ENCODE measurements around the gene FARSA. TPM values are rescaled to one million over a fixed set of nuclear protein-coding genes. Genes with fewer than 3 reads are reported as not detected.

FARSA gene
- total and polyA plus RNA-seq, 2 of the 13 experiments (the other 11 are each of a cell fraction or from before 2014, with no cell fraction given), result 25.9 to 72.0 TPM

GRCh38 chr19:12945479-12946091 lies 12.1 kb upstream of the FARSA start, which contains the start of gene RAD23A (continued):
- TF ChIP-seq, protein P1, sequence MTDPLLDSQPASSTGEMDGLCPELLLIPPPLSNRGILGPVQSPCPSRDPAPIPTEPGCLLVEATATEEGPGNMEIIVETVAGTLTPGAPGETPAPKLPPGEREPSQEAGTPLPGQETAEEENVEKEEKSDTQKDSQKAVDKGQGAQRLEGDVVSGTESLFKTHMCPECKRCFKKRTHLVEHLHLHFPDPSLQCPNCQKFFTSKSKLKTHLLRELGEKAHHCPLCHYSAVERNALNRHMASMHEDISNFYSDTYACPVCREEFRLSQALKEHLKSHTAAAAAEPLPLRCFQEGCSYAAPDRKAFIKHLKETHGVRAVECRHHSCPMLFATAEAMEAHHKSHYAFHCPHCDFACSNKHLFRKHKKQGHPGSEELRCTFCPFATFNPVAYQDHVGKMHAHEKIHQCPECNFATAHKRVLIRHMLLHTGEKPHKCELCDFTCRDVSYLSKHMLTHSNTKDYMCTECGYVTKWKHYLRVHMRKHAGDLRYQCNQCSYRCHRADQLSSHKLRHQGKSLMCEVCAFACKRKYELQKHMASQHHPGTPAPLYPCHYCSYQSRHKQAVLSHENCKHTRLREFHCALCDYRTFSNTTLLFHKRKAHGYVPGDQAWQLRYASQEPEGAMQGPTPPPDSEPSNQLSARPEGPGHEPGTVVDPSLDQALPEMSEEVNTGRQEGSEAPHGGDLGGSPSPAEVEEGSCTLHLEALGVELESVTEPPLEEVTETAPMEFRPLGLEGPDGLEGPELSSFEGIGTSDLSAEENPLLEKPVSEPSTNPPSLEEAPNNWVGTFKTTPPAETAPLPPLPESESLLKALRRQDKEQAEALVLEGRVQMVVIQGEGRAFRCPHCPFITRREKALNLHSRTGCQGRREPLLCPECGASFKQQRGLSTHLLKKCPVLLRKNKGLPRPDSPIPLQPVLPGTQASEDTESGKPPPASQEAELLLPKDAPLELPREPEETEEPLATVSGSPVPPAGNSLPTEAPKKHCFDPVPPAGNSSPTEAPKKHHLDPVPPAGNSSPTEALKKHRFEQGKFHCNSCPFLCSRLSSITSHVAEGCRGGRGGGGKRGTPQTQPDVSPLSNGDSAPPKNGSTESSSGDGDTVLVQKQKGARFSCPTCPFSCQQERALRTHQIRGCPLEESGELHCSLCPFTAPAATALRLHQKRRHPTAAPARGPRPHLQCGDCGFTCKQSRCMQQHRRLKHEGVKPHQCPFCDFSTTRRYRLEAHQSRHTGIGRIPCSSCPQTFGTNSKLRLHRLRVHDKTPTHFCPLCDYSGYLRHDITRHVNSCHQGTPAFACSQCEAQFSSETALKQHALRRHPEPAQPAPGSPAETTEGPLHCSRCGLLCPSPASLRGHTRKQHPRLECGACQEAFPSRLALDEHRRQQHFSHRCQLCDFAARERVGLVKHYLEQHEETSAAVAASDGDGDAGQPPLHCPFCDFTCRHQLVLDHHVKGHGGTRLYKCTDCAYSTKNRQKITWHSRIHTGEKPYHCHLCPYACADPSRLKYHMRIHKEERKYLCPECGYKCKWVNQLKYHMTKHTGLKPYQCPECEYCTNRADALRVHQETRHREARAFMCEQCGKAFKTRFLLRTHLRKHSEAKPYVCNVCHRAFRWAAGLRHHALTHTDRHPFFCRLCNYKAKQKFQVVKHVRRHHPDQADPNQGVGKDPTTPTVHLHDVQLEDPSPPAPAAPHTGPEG (CRISPR knock-in tag; IDR thresholded peaks at IDR 0.05), result peak; percentile 75; the same call in 1 of the 2 replicates
- TF ChIP-seq CC2D1A (CRISPR knock-in tag; IDR thresholded peaks at IDR 0.05) (no peak), HDAC2 (CRISPR knock-in tag; IDR thresholded peaks at IDR 0.05) (peak; percentile 63), ZNF143 (CRISPR knock-in tag; IDR thresholded peaks at IDR 0.05) (peak; percentile 64), TCF12 (IDR thresholded peaks at IDR 0.05) (no peak), TCF12 (CRISPR knock-in tag; IDR thresholded peaks at IDR 0.05) (peak; percentile 64; the same call in 1 of the 2 replicates), MBNL3 (CRISPR knock-in tag; conservative IDR thresholded peaks at IDR 0.05) (no peak), ATF7 (IDR thresholded peaks at IDR 0.05) (peak; percentile 99), ATF7 (CRISPR knock-in tag; IDR thresholded peaks at IDR 0.05) (peak; percentile 84), MLLT10 (CRISPR knock-in tag; IDR thresholded peaks at IDR 0.05) (no peak), ZNF256 (CRISPR knock-in tag; conservative IDR thresholded peaks at IDR 0.05) (peak; percentile 65; the same call in 1 of the 2 replicates), ZNF883 (CRISPR knock-in tag; IDR thresholded peaks at IDR 0.05; ENCODE audit: not compliant biosample characterization) (peak; percentile 77), NBN (conservative IDR thresholded peaks at IDR 0.05) (no peak), KLF13 (CRISPR knock-in tag; IDR thresholded peaks at IDR 0.05) (no peak), PTBP1 (IDR thresholded peaks at IDR 0.05; ENCODE audit: low read depth, low read length, poor library complexity, severe bottlenecking) (no peak), ZNF598 (CRISPR knock-in tag; IDR thresholded peaks at IDR 0.05; ENCODE audit: borderline replicate concordance) (no peak)
- TF ChIP-seq, protein P2, sequence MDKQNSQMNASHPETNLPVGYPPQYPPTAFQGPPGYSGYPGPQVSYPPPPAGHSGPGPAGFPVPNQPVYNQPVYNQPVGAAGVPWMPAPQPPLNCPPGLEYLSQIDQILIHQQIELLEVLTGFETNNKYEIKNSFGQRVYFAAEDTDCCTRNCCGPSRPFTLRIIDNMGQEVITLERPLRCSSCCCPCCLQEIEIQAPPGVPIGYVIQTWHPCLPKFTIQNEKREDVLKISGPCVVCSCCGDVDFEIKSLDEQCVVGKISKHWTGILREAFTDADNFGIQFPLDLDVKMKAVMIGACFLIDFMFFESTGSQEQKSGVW (CRISPR knock-in tag; IDR thresholded peaks at IDR 0.05; ENCODE audit: borderline replicate concordance), result no peak
- TF ChIP-seq, protein P3, sequence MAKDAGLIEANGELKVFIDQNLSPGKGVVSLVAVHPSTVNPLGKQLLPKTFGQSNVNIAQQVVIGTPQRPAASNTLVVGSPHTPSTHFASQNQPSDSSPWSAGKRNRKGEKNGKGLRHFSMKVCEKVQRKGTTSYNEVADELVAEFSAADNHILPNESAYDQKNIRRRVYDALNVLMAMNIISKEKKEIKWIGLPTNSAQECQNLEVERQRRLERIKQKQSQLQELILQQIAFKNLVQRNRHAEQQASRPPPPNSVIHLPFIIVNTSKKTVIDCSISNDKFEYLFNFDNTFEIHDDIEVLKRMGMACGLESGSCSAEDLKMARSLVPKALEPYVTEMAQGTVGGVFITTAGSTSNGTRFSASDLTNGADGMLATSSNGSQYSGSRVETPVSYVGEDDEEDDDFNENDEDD (CRISPR knock-in tag; IDR thresholded peaks at IDR 0.05; ENCODE audit: borderline replicate concordance), result peak; percentile 95
- TF ChIP-seq, protein P4, sequence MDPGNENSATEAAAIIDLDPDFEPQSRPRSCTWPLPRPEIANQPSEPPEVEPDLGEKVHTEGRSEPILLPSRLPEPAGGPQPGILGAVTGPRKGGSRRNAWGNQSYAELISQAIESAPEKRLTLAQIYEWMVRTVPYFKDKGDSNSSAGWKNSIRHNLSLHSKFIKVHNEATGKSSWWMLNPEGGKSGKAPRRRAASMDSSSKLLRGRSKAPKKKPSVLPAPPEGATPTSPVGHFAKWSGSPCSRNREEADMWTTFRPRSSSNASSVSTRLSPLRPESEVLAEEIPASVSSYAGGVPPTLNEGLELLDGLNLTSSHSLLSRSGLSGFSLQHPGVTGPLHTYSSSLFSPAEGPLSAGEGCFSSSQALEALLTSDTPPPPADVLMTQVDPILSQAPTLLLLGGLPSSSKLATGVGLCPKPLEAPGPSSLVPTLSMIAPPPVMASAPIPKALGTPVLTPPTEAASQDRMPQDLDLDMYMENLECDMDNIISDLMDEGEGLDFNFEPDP (CRISPR knock-in tag; conservative IDR thresholded peaks at IDR 0.05), result no peak
- TF ChIP-seq, protein P5, sequence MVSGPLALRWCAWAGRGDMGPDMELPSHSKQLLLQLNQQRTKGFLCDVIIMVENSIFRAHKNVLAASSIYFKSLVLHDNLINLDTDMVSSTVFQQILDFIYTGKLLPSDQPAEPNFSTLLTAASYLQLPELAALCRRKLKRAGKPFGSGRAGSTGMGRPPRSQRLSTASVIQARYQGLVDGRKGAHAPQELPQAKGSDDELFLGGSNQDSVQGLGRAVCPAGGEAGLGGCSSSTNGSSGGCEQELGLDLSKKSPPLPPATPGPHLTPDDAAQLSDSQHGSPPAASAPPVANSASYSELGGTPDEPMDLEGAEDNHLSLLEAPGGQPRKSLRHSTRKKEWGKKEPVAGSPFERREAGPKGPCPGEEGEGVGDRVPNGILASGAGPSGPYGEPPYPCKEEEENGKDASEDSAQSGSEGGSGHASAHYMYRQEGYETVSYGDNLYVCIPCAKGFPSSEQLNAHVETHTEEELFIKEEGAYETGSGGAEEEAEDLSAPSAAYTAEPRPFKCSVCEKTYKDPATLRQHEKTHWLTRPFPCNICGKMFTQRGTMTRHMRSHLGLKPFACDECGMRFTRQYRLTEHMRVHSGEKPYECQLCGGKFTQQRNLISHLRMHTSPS (CRISPR knock-in tag; IDR thresholded peaks at IDR 0.05; ENCODE audit: low read depth), result no peak

Data from HepG2 (cell line).